MM.1S (cell line): ENCODE measurements around the gene INPP4B.

Experiments
- DNase-seq: peaks from one replicate; pipeline ENCODE4 v3.0.0-alpha.2; 2015
- H2AFZ ChIP-seq: fragments of 300-600 bp; sonication (generic); 2 replicates; pipeline ENCODE4 v1.6.0; 2016; ENCODE audit warnings: antibody characterized with exemption, low read length
- H3F3A ChIP-seq: fragments of 300-600 bp; sonication (generic); 2 replicates; pipeline ENCODE4 v1.6.1; 2016; ENCODE audit warnings: mild to moderate bottlenecking, antibody characterized with exemption, low read length, moderate library complexity, mixed read lengths; ENCODE audit not compliant: insufficient read depth
- H3K27ac ChIP-seq: fragments of 300-600 bp; sonication (generic); 2 replicates; pipeline ENCODE4 v1.5.1; 2016; ENCODE audit warnings: mild to moderate bottlenecking, low read length
- H3K27me3 ChIP-seq: fragments of 300-600 bp; sonication (generic); replicated peaks from 2 replicates; pipeline ENCODE4 v1.6.0; 2016; ENCODE audit warnings: low read length; ENCODE audit not compliant: insufficient read depth
- H3K36me3 ChIP-seq: fragments of 300-600 bp; sonication (generic); replicated peaks from 2 replicates; pipeline ENCODE4 v1.6.1; 2016; ENCODE audit warnings: mild to moderate bottlenecking, low read length, mixed read lengths; ENCODE audit not compliant: insufficient read depth
- H3K4me1 ChIP-seq: fragments of 300-600 bp; sonication (generic); 2 replicates; pipeline ENCODE4 v1.6.1; 2016; ENCODE audit warnings: low read length, mixed read lengths
- H3K4me2 ChIP-seq: fragments of 300-600 bp; sonication (generic); 2 replicates; pipeline ENCODE4 v1.6.0; 2016; ENCODE audit warnings: low read depth, low read length
- H3K4me3 ChIP-seq: fragments of 300-600 bp; sonication (generic); 2 replicates; pipeline ENCODE4 v1.5.1; 2016; ENCODE audit warnings: low read length, mixed read lengths
- H3K79me2 ChIP-seq: fragments of 300-600 bp; sonication (generic); 2 replicates; pipeline ENCODE4 v1.6.1; 2016; ENCODE audit warnings: mixed run types, low read length, mixed read lengths
- H3K9ac ChIP-seq: fragments of 300-600 bp; sonication (generic); 2 replicates; pipeline ENCODE4 v1.6.1; 2016; ENCODE audit warnings: low read length, mixed read lengths
- H3K9me2 ChIP-seq: fragments of 300-600 bp; sonication (generic); replicated peaks from 2 replicates; pipeline ENCODE4 v1.6.1; 2016; ENCODE audit warnings: mild to moderate bottlenecking, low read length, mixed read lengths; ENCODE audit not compliant: insufficient read depth
- H3K9me3 ChIP-seq: fragments of 300-600 bp; sonication (generic); replicated peaks from 2 replicates; pipeline ENCODE4 v1.6.1; 2016; ENCODE audit warnings: mild to moderate bottlenecking, low read length, mixed read lengths; ENCODE audit not compliant: insufficient read depth
- H4K20me1 ChIP-seq: fragments of 300-600 bp; sonication (generic); 2 replicates; pipeline ENCODE4 v1.6.1; 2016; ENCODE audit warnings: mild to moderate bottlenecking, low read length, moderate library complexity, mixed read lengths; ENCODE audit not compliant: insufficient read depth
- EZH2 ChIP-seq: fragments of 300-600 bp; sonication (generic); optimal IDR thresholded peaks from 2 replicates; pipeline ENCODE3; 2017; ENCODE audit warnings: low read depth, mild to moderate bottlenecking, antibody characterized with exemption, low read length, mixed read lengths
- EZH2phosphoT487 ChIP-seq: fragments of 300-600 bp; sonication (generic); IDR thresholded peaks from 2 replicates; pipeline ENCODE4 v1.6.1; 2018; ENCODE audit warnings: antibody characterized with exemption, low read length
- TF ChIP-seq, protein P1 (sequence below): fragments of 300-600 bp; sonication (generic); IDR thresholded peaks from 2 replicates; pipeline ENCODE4 v1.5.1; 2016; ENCODE audit warnings: antibody characterized with exemption, low read length, mixed read lengths

The INPP4B gene

DNA sequence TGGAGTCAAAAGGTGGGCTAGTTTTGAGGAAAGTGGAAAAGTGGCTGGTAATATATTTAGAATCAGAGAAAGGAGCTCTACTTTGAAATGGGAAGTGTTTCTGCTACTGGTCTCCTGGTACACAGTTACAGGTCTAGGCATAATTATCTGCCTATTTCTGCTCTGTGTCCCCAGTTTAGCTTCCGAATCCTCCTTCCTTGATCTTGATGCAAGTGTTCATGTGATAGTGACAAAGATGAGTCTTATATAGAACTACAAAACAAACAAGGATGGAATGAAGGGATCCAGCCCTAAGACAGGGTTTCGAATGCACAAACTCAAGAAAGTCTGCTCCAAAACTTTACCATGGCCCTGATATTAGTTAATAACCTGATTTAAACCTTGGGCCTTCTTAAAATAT, 580.2 kb downstream of the INPP4B start:
- Histone ChIP-seq H3K4me2 (no peak overlapping the region), H3K27ac (no peak overlapping the region), H4K20me1 (no peaks in the 10 kb centered on the region)

DNA sequence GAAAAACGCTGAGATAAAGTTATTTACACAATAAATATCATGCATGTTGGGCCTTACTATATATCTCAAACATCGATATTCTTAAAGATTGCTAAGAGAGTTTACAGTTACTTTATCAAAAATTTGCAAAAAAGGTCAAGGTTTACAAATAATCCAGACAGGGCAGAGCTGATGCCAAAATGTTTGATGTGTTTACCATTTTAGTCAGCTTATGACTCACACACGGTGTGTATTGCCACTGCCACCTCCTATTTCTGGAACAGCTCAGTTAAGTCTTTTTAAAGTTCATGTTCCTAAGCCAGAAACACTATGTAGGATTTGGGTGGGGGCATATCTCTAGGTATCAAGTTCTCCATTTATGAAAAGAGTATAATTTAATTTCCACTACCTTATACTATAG, 580.6 kb downstream of the INPP4B start:
- H3K36me3 ChIP-seq = no peaks in the 10 kb centered on the region
- H3K4me1 ChIP-seq = no peaks in the 10 kb centered on the region
- H3K9me3 ChIP-seq = no peaks in the 10 kb centered on the region
- no peak overlapping the region for H3K27ac ChIP-seq
- H3K27me3 ChIP-seq = no peaks in the 10 kb centered on the region
- no peak for DNase-seq
- no peaks in the 10 kb centered on the region for H3K9me2 ChIP-seq
- no peaks in the 10 kb centered on the region for H3K79me2 ChIP-seq
- TF ChIP-seq, protein P1, sequence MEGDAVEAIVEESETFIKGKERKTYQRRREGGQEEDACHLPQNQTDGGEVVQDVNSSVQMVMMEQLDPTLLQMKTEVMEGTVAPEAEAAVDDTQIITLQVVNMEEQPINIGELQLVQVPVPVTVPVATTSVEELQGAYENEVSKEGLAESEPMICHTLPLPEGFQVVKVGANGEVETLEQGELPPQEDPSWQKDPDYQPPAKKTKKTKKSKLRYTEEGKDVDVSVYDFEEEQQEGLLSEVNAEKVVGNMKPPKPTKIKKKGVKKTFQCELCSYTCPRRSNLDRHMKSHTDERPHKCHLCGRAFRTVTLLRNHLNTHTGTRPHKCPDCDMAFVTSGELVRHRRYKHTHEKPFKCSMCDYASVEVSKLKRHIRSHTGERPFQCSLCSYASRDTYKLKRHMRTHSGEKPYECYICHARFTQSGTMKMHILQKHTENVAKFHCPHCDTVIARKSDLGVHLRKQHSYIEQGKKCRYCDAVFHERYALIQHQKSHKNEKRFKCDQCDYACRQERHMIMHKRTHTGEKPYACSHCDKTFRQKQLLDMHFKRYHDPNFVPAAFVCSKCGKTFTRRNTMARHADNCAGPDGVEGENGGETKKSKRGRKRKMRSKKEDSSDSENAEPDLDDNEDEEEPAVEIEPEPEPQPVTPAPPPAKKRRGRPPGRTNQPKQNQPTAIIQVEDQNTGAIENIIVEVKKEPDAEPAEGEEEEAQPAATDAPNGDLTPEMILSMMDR = no peak
- TF ChIP-seq EZH2phosphoT487 (no peak), EZH2 (no peak)
- no peak overlapping the region for H2AFZ ChIP-seq
- H3K4me2 ChIP-seq = no peak overlapping the region
- no peak overlapping the region for H3K4me3 ChIP-seq
- H3F3A ChIP-seq = no peaks in the 10 kb centered on the region
- no peak overlapping the region for H3K9ac ChIP-seq
- H4K20me1 ChIP-seq = no peaks in the 10 kb centered on the region

More for the DNA sequence above, 580.2 kb downstream of the INPP4B start:
- Histone ChIP-seq H3K9ac (no peak overlapping the region), H3F3A (no peaks in the 10 kb centered on the region), H2AFZ (no peak overlapping the region), H3K9me2 (no peaks in the 10 kb centered on the region), H3K9me3 (no peaks in the 10 kb centered on the region), H3K27me3 (no peaks in the 10 kb centered on the region), H3K36me3 (no peaks in the 10 kb centered on the region), H3K4me1 (no peaks in the 10 kb centered on the region), H3K4me3 (no peak overlapping the region), H3K79me2 (no peaks in the 10 kb centered on the region)
- no peak for DNase-seq
- TF ChIP-seq, protein P1 = no peak
- no peak for TF ChIP-seq EZH2
- TF ChIP-seq EZH2phosphoT487 = no peak

DNA sequence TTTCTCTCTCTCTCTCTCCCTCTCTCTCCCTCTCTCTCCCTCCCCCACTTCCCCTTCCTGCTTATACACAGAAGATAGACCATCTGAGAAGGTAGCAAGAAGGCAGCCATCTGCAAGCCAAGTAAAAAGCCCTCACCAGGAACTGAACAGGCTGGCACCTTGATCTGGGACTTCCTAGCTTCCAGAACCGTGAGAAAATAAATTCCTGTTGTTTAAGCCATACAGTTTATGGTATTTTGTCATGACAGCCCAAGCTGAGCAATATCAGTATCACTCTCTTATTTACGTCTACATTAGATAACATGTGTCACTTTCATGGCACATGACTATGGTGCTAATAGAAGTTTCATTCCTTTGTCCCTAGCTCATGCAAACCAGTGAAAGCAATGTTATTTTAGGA, 581.1 kb downstream of the INPP4B start:
- Histone ChIP-seq H3K79me2 (no peaks in the 10 kb centered on the region), H3K4me2 (no peak overlapping the region), H2AFZ (no peak overlapping the region)

More for the DNA sequence above, 581.1 kb downstream of the INPP4B start:
- Histone ChIP-seq H3K9me3 (no peaks in the 10 kb centered on the region), H3K9ac (no peak overlapping the region), H3K4me3 (no peak overlapping the region), H3K4me1 (no peaks in the 10 kb centered on the region), H3K9me2 (no peaks in the 10 kb centered on the region), H3K36me3 (no peaks in the 10 kb centered on the region), H3K27me3 (no peaks in the 10 kb centered on the region), H3K27ac (no peak overlapping the region), H4K20me1 (no peaks in the 10 kb centered on the region), H3F3A (no peaks in the 10 kb centered on the region)
- no peak for DNase-seq
- TF ChIP-seq EZH2phosphoT487 (no peak), EZH2 (no peak)
- TF ChIP-seq, protein P1 = no peak
